HG03095 (cell line): ENCODE data around the gene SGSM1.

ENCODE experiments used
- ATAC-seq: cut with Tn5 transposase; IDR thresholded peaks from one replicate; pipeline ENCODE4 v1.9.1; 2021; ENCODE audit warnings: moderate library complexity; ENCODE audit not compliant: unreplicated experiment

The SGSM1 gene, protein sequence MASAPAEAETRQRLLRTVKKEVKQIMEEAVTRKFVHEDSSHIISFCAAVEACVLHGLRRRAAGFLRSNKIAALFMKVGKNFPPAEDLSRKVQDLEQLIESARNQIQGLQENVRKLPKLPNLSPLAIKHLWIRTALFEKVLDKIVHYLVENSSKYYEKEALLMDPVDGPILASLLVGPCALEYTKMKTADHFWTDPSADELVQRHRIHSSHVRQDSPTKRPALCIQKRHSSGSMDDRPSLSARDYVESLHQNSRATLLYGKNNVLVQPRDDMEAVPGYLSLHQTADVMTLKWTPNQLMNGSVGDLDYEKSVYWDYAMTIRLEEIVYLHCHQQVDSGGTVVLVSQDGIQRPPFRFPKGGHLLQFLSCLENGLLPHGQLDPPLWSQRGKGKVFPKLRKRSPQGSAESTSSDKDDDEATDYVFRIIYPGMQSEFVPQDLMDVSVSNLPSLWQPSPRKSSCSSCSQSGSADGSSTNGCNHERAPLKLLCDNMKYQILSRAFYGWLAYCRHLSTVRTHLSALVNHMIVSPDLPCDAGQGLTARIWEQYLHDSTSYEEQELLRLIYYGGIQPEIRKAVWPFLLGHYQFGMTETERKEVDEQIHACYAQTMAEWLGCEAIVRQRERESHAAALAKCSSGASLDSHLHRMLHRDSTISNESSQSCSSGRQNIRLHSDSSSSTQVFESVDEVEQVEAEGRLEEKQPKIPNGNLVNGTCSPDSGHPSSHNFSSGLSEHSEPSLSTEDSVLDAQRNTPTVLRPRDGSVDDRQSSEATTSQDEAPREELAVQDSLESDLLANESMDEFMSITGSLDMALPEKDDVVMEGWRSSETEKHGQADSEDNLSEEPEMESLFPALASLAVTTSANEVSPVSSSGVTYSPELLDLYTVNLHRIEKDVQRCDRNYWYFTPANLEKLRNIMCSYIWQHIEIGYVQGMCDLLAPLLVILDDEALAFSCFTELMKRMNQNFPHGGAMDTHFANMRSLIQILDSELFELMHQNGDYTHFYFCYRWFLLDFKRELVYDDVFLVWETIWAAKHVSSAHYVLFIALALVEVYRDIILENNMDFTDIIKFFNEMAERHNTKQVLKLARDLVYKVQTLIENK

DNA sequence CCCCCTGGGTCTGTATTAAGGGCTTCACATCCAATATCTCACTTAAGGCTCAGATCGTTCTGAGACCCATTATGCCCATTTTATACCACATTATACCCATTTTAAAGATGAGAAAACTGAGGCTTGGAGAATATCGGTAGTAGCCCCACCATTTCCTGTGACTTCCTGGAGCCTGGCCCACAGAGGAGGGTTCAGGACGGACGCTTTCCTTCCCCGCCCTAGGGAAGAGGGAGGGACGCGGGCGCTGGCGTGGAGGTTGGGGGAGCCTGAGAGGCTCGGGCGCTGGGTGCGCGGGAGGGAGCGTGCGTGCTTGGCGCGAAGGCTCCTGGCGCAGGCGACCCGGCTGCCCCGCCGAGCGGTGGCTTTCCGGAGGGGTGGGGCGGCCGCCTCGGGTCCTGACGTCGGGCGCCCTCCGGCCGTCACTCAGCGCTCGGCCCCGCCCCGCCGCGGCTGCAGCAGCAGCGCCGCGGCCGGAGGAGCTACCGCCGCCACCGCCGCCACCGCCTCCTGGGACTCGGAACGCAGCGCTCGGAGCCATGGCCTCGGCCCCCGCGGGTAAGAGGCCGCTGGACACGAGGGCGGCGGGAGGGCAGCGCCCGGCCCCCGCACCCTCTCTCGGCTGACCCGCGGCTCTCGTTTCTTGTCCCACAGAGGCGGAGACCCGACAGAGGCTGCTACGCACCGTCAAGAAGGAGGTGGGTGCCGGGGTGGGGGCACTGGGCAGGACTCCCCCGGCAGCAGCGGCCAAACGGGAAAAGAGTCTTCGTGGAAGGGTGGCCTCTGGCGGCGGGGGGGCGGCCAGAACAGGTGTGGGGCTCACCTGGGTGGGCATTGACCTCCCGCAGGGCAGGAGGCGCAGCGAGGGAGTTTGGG is at the start of gene SGSM1:
TSS of gene SGSM1 (plus strand) at position 422 of the 873 bp plus-strand sequence. CDS start at position 537, 115 bp downstream.
- ATAC-seq, result no peak

- ATAC-seq, result no peak
Measured at GRCh38 chr22:24758164-24758799, 47.7 kb upstream of the SGSM1 start.

DNA sequence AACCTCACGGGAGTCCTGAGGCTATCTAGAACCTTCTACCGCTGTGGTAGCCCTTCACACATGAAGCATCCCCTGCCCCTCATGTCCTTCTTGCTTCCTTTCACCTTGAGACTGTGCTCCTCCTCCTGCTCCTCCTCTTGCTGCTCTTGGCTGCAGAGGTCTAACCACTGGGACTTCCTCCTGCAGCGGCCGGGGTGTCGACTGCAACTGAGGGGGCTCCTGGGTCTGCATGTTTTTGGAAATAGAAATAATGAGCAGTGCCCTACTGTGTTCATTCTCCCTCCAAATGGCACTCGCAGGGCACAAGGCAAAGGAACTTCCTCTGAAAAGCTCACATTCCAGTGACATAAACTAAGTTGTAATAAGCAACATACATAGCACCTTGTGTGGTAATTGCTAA is 46.2 kb upstream of the SGSM1 start:
- no peak for ATAC-seq

DNA sequence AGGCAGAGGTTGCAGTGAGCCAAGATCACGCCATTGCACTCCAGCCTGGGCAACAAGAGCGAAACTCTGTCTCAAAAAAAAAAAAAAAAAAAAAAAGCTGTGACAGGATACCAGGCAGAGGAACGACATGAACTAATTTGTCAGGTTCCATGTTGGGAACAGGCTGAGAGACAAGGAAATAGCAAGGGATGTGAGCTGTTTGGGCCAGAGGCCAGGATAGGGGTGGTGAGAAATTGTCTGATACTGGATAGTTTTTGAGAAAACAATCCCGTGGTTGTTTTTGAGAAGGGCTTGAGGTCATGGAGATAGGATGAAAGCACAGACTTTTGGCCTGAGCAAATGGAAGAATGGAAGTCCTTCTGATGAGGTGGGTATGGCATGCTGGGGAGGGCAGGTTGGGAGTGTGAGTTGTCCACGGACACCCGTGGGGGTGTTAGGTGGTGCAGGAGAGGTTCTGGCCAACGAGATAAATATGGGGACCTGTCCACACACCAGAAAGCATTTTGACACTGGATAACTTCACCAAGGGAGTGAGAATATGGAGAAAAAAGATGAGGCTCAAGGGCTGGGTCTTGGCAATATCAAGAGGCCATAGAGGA is 45.2 kb upstream of the SGSM1 start:
- ATAC-seq, result no peak

GRCh38 chr22:24761888-24762675 is 43.9 kb upstream of the SGSM1 start:
- no peak for ATAC-seq

GRCh38 chr22:24763872-24764485 is 42.0 kb upstream of the SGSM1 start:
- ATAC-seq, result no peak

DNA sequence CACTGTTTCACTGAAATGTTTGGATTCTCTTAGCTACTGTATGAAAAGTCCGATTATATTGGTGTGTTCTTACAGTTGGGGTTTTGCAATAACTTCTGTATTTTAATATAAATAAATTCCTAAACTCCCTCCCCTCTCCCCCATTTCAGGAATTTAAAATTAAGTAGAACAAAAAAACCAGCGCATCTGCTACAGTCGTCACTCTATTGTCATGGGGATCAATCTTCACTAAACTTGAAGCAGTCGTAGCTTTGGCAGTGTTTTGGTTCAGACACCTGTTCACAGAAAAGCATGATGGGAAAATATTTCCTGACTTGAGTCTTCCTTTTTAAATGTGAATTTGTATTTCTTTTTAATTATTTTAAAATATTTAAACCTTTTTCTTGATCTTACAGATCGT is 40.8 kb upstream of the SGSM1 start:
- ATAC-seq, result no peak

DNA sequence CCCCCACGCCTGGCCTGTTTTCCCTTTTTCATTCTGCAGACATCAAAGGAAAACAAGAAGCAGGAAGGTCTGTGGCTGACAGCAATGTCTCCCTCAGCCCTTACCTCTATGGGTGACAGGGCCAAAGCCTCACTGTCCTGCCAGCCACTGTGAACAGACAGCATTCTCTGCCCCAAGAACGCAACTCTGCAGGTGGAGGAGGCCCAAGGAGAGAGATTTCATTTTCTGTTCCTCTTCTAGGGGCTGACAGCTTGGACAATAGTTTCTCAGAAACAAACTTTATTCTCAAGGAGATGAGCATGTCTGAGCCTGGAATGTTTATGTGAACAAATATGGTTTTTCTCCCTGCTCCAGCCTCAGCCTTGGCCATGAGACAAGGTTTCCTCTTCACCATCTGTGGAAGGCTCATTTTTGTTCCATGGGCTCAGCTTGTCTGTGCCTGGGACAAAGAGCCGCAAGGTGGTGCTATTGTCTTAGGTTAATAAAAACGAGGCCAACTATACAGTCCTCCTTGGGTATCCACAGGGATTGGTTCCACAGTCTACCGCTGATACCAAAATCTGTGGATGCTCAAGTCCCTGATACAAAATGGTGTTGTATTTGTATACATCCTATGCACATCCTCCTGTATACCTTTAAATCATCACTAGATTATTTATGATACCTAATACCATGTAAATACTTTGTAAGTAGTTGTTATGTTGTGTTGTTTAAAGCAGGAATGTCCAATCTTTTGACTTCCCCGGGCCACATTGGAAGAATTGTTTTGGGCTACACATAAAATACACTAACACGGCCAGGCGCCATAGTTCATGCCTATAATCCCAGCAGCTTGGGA is 37.3 kb upstream of the SGSM1 start:
- no peak for ATAC-seq

DNA sequence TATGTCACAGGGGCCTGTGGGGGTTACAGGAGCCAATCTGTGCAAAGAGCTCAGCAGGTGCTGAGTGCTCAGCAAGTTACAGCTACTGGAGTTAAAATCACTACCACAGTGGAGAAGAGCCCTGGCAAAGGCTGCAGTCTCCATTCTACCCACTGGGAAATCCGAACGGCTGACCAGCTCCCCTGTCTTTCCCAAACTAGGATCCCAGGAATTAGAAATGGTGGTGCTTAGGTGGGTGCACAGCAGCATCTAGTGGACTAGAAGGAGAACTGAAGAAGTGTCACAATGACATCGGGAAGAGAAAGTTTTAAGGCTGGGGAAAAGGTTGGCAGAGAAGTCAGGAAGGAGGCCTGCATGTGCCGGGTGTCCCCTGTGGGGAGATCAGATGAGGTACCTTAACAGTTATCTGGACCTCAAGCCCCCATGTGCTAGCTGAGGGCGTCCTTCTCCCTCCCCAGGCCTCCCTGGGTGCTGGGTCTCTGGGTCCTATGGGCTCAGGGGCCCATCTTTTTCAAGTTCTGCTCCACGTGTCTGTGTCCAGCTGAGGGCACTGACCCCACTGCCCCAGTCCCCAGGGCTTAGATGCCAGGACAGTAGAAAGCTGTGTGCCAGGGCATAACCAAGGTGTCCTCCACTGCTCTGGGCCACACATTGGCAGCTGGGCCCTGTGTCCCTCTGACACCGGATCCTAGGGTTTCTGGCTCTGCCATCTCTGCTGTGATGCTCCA is 33.4 kb upstream of the SGSM1 start:
- ATAC-seq, result no peak

DNA sequence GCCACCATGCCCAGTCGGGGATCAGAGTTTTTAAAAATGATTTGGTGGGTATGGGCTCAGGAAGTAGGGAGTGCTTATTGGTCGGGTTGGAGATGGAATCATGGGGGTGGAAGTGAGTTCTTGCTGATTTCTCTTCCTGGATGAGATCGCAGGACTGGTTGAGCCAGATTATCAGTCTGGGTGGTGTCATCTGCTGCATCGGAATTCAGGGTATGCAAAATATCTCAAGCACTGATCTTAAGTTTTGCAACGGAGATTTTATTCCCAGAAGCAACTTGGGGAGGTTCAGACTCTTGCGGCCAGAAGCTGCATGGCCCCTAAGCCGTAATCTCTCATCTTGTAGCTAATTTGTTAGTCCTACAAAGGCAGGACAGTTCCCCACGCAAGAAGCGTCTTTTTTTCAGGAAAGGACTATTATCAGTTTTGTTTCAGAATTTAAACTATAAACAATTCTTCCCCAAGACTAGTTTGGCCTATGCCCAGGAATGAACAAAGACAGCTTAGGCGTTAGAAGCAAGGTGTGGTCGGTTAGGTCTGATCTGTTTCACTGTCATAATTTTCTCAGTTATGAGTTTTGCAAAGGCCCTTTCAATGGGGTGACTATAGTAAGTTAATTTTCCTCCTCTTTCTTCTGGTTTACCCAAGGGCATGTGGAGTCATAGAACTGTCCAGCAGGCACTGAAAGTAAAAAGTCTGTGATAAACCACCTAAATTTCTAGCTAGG is 30.1 kb upstream of the SGSM1 start:
- ATAC-seq, result no peak

DNA sequence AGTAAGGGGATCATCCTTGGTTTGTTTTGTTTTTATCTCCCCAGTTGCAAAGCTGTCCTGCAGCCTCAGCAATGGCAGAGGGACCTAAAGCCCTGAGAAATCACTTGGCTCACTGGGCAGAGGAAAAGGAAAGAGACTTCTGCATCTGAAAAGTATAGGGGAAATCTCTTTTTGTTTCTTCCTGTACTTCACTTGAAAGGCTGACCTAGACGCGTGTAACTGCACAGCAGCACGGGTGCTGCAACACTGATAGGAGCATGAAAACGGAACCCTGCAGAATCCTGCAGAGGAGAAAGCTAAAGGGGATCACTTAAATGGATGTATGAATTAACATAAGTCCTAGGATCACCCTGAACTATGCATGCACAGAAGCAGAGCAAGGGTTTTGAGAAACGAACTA is 29.5 kb upstream of the SGSM1 start:
- no peak for ATAC-seq

DNA sequence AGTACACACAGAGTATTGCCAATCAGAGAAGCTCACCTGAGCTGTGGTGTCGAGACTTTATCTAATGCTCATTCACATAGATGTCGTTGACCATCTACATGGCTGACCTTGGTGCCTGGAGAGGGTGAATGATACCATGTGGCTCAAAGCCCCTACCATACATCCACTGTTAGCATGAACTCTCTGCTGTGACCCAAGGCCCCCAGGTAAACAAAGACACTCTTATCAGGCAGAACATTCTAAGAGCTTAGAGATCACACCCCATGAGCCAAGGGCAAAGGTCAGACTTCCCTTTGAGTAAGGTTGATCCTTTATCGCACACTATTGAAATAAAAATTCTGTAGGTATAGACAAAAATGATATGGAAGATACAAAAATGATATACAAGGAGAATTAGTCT is 16.5 kb upstream of the SGSM1 start:
- no peak for ATAC-seq

GRCh38 chr22:24791362-24791761 is 14.6 kb upstream of the SGSM1 start:
- ATAC-seq, result no peak

DNA sequence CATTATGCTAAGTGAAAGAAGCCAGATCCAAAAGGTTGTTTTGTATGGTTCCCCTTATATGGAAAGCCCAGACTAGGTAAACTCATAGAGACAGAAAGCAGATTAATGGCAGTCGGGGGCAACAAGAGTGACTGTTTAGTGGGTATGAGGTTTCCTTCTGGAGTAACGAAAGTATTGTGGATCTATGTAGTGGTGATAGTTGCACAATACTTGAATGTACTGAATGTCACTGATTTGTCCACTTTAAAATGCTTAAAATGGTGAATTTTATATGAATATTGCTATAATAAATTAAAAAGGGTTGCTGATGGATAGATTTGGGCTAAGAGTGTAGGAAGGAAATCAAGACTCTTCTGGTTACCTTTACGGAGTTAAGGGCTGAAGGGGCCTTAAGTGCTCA is 10.0 kb upstream of the SGSM1 start:
- ATAC-seq, result no peak

GRCh38 chr22:24796860-24797259 is 9.2 kb upstream of the SGSM1 start:
- ATAC-seq, result no peak

DNA sequence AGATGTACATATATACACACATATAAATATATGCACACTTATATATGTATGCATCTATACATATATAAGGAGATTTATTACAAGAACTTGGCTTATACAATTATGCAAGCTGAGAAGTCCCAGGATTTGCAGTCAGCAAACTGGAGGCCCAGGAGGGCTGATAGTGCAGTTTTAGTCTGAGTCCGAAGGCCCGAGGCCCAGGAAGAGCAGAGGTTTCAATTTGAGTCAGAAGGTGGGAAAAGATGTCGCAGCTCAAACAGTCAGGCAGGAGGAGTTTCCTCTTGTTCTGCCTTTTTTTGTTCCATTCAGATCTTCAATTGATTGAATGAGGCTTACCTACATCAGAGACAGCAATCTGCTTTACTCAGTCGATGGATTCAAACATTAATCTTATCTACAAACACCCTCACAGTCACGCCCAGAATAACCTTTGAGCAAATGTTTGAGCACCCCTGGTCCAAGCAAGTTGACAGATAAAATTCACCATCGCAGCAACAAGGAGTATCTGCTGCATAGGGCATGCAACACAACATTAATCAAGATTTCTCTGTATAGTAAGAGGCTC is 4.0 kb upstream of the SGSM1 start:
- no peak for ATAC-seq
